ENCODE results near the gene CXCL10. TPM values are rescaled to one million over a fixed set of nuclear protein-coding genes. Genes with fewer than 3 reads are reported as not detected.

Gene CXCL10
- total and polyA plus RNA-seq, 4 donors, result 0.84 to 9.4 (median 1.2) TPM

DNA sequence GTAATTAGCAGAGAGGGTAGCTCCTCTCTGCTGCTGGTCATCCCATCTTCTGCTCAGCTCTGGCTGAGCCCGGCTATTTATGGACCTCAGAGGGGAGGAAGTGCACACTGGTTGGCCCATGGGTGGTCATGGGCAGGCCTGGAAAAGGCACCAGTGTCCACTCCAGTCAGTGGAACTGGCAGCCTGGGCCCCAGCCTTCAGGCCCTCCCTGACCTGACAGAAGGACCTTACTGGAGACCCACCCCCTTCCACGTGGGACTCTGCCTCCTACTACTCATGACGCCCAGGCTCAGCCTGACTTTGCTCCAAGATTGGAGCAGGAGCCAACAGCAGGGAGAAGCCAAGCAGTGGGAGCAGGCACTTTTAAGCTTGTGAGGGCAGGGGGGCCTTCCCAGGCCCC lies 43.2 kb upstream of the CXCL10 start:
- Histone ChIP-seq H3K27me3 (ENCODE audit: control insufficient read depth in 4 of 4, insufficient read depth in 4 of 4, low read length in 3 of 4) (no peaks in the 10 kb centered on the region), H3K36me3 (ENCODE audit: control insufficient read depth in 4 of 4, insufficient read depth in 3 of 4, low read depth in 1 of 4, low read length in 3 of 4) (no peaks in the 10 kb centered on the region), H3K4me3 (ENCODE audit: low read depth in 1 of 3, low read length in 3 of 3) (no peak overlapping the region), H3K4me1 (ENCODE audit: control insufficient read depth in 4 of 4, insufficient read depth in 4 of 4, low read length in 3 of 4) (no peaks in the 10 kb centered on the region), H3K9me3 (ENCODE audit: control insufficient read depth in 4 of 4, low read length in 3 of 4) (no peaks in the 10 kb centered on the region), H3K9ac (ENCODE audit: low read depth in 1 of 2, low read length in 2 of 2) (no peak overlapping the region), H3K27ac (ENCODE audit: low read depth in 1 of 2, low read length in 2 of 2) (no peak overlapping the region)
- DNase-seq (ENCODE audit: low spot score), result no peak
- 82% methylated on average over 3 of the region's 3 CpGs for WGBS
- TF ChIP-seq RXRA (IDR thresholded peaks at IDR 0.05) (no peak), EGR1 (IDR thresholded peaks at IDR 0.05; ENCODE audit: low read depth in 2 of 2) (no peak), JUND (IDR thresholded peaks at IDR 0.05) (no peak), YY1 (IDR thresholded peaks at IDR 0.05) (no peak), GABPA (IDR thresholded peaks at IDR 0.05 in 1 of 2, conservative IDR thresholded peaks at IDR 0.05 in 1 of 2) (no peak), FOXA1 (IDR thresholded peaks at IDR 0.05) (no peak), TAF1 (conservative IDR thresholded peaks at IDR 0.05) (no peak), HNF4G (IDR thresholded peaks at IDR 0.05) (no peak), RAD21 (IDR thresholded peaks at IDR 0.05) (no peak)
- TF ChIP-seq, protein P1, sequence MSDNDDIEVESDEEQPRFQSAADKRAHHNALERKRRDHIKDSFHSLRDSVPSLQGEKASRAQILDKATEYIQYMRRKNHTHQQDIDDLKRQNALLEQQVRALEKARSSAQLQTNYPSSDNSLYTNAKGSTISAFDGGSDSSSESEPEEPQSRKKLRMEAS (IDR thresholded peaks at IDR 0.05), result no peak
- TF ChIP-seq, protein P2, sequence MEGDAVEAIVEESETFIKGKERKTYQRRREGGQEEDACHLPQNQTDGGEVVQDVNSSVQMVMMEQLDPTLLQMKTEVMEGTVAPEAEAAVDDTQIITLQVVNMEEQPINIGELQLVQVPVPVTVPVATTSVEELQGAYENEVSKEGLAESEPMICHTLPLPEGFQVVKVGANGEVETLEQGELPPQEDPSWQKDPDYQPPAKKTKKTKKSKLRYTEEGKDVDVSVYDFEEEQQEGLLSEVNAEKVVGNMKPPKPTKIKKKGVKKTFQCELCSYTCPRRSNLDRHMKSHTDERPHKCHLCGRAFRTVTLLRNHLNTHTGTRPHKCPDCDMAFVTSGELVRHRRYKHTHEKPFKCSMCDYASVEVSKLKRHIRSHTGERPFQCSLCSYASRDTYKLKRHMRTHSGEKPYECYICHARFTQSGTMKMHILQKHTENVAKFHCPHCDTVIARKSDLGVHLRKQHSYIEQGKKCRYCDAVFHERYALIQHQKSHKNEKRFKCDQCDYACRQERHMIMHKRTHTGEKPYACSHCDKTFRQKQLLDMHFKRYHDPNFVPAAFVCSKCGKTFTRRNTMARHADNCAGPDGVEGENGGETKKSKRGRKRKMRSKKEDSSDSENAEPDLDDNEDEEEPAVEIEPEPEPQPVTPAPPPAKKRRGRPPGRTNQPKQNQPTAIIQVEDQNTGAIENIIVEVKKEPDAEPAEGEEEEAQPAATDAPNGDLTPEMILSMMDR (IDR thresholded peaks at IDR 0.05; ENCODE audit: low read depth, low read length, missing input control), result no peak

DNA sequence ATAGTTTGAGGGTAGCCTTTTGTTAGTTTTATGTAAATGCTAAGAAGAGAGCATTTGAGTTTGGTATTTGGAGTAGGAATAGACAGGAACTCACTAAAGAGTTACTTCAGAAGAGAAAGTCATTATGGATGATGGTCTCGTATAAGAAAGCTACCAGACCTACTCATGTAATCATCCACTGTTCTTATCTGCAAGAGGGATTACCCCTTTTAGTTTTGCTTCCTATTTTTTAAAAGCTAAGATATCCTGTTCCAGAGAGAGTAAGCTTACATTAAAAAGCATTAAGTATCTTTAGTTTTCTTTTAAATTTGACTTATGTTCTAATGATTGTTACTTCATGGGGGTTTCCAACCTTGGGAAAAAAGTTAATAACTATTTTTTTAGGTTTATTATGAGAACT lies 38.7 kb upstream of the CXCL10 start:
- Histone ChIP-seq H3K36me3 (ENCODE audit: control insufficient read depth in 4 of 4, insufficient read depth in 3 of 4, low read depth in 1 of 4, low read length in 3 of 4) (no peaks in the 10 kb centered on the region), H3K9me3 (ENCODE audit: control insufficient read depth in 4 of 4, low read length in 3 of 4) (no peaks in the 10 kb centered on the region), H3K4me3 (ENCODE audit: low read depth in 1 of 3, low read length in 3 of 3) (no peak overlapping the region), H3K9ac (ENCODE audit: low read depth in 1 of 2, low read length in 2 of 2) (no peak overlapping the region), H3K4me1 (ENCODE audit: control insufficient read depth in 4 of 4, insufficient read depth in 4 of 4, low read length in 3 of 4) (peaks cover 0 to 18% (median 6%) of the 10 kb centered on the region in 4 donors), H3K27ac (ENCODE audit: low read depth in 1 of 2, low read length in 2 of 2) (no peak overlapping the region), H3K27me3 (ENCODE audit: control insufficient read depth in 4 of 4, insufficient read depth in 4 of 4, low read length in 3 of 4) (no peaks in the 10 kb centered on the region)
- DNase-seq (ENCODE audit: low spot score), result no peak
- no peak for TF ChIP-seq FOXA2 (IDR thresholded peaks at IDR 0.05)
- no peak for TF ChIP-seq TAF1 (conservative IDR thresholded peaks at IDR 0.05)
- TF ChIP-seq GABPA (IDR thresholded peaks at IDR 0.05 in 1 of 2, conservative IDR thresholded peaks at IDR 0.05 in 1 of 2), result no peak
- no peak for TF ChIP-seq HNF4G (IDR thresholded peaks at IDR 0.05)
- TF ChIP-seq RXRA (IDR thresholded peaks at IDR 0.05), result no peak
- TF ChIP-seq JUND (IDR thresholded peaks at IDR 0.05), result no peak
- TF ChIP-seq, protein P3, sequence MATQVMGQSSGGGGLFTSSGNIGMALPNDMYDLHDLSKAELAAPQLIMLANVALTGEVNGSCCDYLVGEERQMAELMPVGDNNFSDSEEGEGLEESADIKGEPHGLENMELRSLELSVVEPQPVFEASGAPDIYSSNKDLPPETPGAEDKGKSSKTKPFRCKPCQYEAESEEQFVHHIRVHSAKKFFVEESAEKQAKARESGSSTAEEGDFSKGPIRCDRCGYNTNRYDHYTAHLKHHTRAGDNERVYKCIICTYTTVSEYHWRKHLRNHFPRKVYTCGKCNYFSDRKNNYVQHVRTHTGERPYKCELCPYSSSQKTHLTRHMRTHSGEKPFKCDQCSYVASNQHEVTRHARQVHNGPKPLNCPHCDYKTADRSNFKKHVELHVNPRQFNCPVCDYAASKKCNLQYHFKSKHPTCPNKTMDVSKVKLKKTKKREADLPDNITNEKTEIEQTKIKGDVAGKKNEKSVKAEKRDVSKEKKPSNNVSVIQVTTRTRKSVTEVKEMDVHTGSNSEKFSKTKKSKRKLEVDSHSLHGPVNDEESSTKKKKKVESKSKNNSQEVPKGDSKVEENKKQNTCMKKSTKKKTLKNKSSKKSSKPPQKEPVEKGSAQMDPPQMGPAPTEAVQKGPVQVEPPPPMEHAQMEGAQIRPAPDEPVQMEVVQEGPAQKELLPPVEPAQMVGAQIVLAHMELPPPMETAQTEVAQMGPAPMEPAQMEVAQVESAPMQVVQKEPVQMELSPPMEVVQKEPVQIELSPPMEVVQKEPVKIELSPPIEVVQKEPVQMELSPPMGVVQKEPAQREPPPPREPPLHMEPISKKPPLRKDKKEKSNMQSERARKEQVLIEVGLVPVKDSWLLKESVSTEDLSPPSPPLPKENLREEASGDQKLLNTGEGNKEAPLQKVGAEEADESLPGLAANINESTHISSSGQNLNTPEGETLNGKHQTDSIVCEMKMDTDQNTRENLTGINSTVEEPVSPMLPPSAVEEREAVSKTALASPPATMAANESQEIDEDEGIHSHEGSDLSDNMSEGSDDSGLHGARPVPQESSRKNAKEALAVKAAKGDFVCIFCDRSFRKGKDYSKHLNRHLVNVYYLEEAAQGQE (IDR thresholded peaks at IDR 0.05), result no peak
- TF ChIP-seq NR2F2 (IDR thresholded peaks at IDR 0.05), result no peak
- TF ChIP-seq SP1 (IDR thresholded peaks at IDR 0.05), result no peak
- no peak for TF ChIP-seq EGR1 (IDR thresholded peaks at IDR 0.05; ENCODE audit: low read depth in 2 of 2)
- no peak for TF ChIP-seq HNF4A (conservative IDR thresholded peaks at IDR 0.05)
- TF ChIP-seq YY1 (IDR thresholded peaks at IDR 0.05), result no peak
- no peak for TF ChIP-seq RAD21 (IDR thresholded peaks at IDR 0.05)
- TF ChIP-seq, protein P4, sequence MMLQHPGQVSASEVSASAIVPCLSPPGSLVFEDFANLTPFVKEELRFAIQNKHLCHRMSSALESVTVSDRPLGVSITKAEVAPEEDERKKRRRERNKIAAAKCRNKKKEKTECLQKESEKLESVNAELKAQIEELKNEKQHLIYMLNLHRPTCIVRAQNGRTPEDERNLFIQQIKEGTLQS (IDR thresholded peaks at IDR 0.05), result no peak
- TF ChIP-seq, protein P5, sequence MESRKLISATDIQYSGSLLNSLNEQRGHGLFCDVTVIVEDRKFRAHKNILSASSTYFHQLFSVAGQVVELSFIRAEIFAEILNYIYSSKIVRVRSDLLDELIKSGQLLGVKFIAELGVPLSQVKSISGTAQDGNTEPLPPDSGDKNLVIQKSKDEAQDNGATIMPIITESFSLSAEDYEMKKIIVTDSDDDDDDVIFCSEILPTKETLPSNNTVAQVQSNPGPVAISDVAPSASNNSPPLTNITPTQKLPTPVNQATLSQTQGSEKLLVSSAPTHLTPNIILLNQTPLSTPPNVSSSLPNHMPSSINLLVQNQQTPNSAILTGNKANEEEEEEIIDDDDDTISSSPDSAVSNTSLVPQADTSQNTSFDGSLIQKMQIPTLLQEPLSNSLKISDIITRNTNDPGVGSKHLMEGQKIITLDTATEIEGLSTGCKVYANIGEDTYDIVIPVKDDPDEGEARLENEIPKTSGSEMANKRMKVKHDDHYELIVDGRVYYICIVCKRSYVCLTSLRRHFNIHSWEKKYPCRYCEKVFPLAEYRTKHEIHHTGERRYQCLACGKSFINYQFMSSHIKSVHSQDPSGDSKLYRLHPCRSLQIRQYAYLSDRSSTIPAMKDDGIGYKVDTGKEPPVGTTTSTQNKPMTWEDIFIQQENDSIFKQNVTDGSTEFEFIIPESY (IDR thresholded peaks at IDR 0.05), result no peak
- WGBS, result 81% methylated on average over 1 of the region's 1 CpG

Measured in liver (tissue), 9 donors.